Right cardiac atrium (tissue), 5 donors: ENCODE results near the gene GRID2. TPM values are rescaled to one million over a fixed set of nuclear protein-coding genes. Genes with fewer than 3 reads are reported as not detected.

Experiments
- ATAC-seq, 2 donors: fragments of 200-7000 bp; cut with Tn5 transposase; one replicate each; pipeline versions ENCODE4 v1.8.0 to v1.9.1; 2020; ENCODE audit warnings: moderate library complexity in 2 of 2, mild to moderate bottlenecking in 1 of 2
- DNase-seq, 3 donors: peaks; one replicate each; pipeline ENCODE4 v3.0.0-alpha.2; 2020
- H3K27ac ChIP-seq: one replicate; pipeline ENCODE4 v1.5.1; 2013; ENCODE audit warnings: mild to moderate bottlenecking, low read length, control low read depth, moderate library complexity
- H3K27me3 ChIP-seq: one replicate; pipeline ENCODE4 v1.6.1; 2013; ENCODE audit not compliant: control insufficient read depth, insufficient read depth
- H3K4me1 ChIP-seq: one replicate; pipeline ENCODE4 v1.6.1; 2013; ENCODE audit warnings: low read length; ENCODE audit not compliant: control insufficient read depth, insufficient read depth
- H3K4me3 ChIP-seq: one replicate; pipeline ENCODE4 v1.5.1; 2013; ENCODE audit warnings: low read length, control low read depth
- H3K9me3 ChIP-seq: one replicate; pipeline ENCODE4 v1.6.1; 2013; ENCODE audit warnings: low read length; ENCODE audit not compliant: control insufficient read depth
- WGBS: extraction: QIAGEN DNeasy Blood & Tissue Kit; methylation state at CpG from one replicate; pipeline ENCODE4 v1.1.7; 2013; 5-methylcytosine and 5-hydroxymethylcytosine counted together
- intact Hi-C, 4 donors: fragments of 100-400 bp; cut with DNase I; formaldehyde crosslinking; loops; one replicate each; pipeline versions ENCODE4 v1.11.0 to v1.14.0; 2022 to 2023
- polyA plus RNA-seq: library from polyadenylated mRNA; stranded (reverse); fragments of 200-250 nt; gene quantifications from one replicate; pipeline ENCODE4 v1.2.3, GENCODE V29; 2013
- total RNA-seq, 4 donors: library from RNA; stranded (reverse); fragmentation: NEBNext Ultra II Directional; extraction: Animal tissue kit (Norgen Biotek cat#: 25700); gene quantifications; one replicate each; pipeline ENCODE4 v1.2.1, GENCODE V29; 2021
- donor health status: healthy with polysubstance abuse.
- donor health status: DM: no; HTN: yes; CAD: no.
- donor health status: DM: no; HTN: no; CAD: no.
- donor health status: DM: no; HTN: yes; CAD: no; lungs with severe emphysema.
- donor health status: DM: yes; HTN: yes; CAD: no.

Gene GRID2
- total and polyA plus RNA-seq, 5 donors: 0.09 to 1.0 (median 0.47) TPM

DNA sequence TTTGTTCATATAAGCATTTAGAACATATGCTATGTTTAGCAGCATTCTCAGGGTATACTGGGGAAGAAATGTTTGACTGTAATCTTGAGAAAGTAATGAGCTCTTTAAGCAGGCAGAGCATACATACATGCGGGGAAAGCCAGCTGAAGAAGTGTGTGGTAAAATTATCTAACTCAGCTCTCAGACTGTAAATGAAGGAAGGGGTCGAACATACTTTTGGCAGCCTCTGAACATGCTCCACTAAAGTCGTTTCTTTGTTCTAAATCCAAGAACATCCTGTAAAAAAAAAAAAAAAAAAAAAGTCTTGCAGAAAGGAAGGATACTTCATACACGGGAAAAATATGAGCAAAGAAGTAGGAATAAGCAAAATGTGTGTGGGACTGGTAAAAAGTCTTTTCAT lies 224.8 kb downstream of the GRID2 start:
- intact Hi-C loops: no loop called here
- WGBS: 31% methylated on average over 4 of the region's 4 CpGs
- H3K4me1 ChIP-seq: no peaks in the 10 kb centered on the region
- no peaks in the 10 kb centered on the region for H3K9me3 ChIP-seq
- no peaks in the 10 kb centered on the region for H3K27me3 ChIP-seq
- ATAC-seq (no peak), DNase-seq (no peak)
- no peak overlapping the region for H3K27ac ChIP-seq
- H3K4me3 ChIP-seq: no peak overlapping the region

DNA sequence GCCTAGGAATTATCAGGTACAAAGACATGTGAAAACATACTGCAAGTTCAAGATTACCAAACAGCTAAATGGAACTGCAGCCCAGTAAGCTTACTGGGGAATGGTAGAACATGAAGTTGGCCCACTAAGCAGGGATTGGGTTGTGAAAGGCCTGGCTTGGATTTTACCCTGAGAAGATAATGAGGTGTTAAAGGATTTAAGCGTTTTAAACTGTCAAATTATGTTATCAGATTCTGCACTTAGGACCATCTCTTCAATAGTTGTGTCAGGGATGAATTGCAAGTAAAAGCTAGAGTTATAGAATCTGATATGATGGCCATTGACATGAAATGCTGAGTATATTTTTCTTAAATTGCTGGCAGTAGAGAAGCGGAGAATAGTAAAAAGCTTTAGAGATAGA lies 225.7 kb downstream of the GRID2 start:
- DNase-seq (no peak), ATAC-seq (no peak)
- Histone ChIP-seq H3K27ac (no peak overlapping the region), H3K4me3 (no peak overlapping the region), H3K9me3 (no peaks in the 10 kb centered on the region), H3K4me1 (no peaks in the 10 kb centered on the region), H3K27me3 (no peaks in the 10 kb centered on the region)
- intact Hi-C loops: no loop called here
- WGBS: 75% methylated on average over 2 of the region's 2 CpGs

DNA sequence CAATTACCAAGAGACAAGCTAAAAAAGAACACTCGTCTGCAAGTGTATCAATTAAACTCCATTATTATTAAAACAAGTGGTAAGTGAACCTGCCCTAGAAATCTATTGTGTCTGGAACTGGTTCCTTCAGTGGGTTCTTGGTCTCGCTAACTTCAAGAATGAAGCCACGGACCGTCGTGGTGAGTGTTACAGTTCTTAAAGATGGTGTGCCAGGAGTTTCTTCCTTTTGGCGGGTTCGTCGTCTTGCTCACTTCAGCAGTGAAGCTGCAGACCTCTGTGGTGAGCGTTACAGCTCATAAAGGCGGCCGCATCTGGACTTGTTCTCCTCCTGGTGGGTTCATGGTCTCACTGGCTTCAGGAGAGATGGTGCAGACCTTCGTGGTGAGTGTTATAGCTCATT lies 231.8 kb downstream of the GRID2 start:
- DNase-seq: no peak
- ATAC-seq: no peak
- H3K27me3 ChIP-seq: no peaks in the 10 kb centered on the region
- H3K4me1 ChIP-seq: no peaks in the 10 kb centered on the region
- no peak overlapping the region for H3K4me3 ChIP-seq
- 92% methylated on average over 12 of the region's 12 CpGs for WGBS
- no peaks in the 10 kb centered on the region for H3K9me3 ChIP-seq
- intact Hi-C loops: no loop called here
- H3K27ac ChIP-seq: no peak overlapping the region

DNA sequence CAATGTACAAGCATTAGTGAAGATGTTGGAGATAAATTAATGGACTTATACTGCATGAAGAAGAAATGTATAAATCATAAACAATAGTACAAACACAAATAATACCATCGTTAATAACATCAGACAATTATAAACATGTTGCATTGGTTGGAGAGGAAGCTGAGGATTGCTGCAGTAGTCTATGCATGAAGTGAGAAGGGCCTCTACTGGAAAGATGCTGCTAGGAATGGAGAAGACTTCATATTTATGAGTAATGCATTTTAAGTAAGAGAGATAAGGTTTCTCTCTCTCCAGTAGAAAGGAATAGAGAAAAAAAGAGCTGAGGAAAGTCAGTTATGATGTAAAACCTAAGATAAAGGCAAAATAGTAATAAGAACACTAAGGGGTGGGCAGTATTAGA lies 247.8 kb downstream of the GRID2 start:
- 53% methylated on average over 1 of the region's 1 CpG for WGBS
- DNase-seq (no peak), ATAC-seq (no peak)
- H3K9me3 ChIP-seq: no peaks in the 10 kb centered on the region
- intact Hi-C loops: no loop called here
- no peak overlapping the region for H3K4me3 ChIP-seq
- H3K27me3 ChIP-seq: no peaks in the 10 kb centered on the region
- H3K27ac ChIP-seq: no peak overlapping the region
- no peaks in the 10 kb centered on the region for H3K4me1 ChIP-seq

DNA sequence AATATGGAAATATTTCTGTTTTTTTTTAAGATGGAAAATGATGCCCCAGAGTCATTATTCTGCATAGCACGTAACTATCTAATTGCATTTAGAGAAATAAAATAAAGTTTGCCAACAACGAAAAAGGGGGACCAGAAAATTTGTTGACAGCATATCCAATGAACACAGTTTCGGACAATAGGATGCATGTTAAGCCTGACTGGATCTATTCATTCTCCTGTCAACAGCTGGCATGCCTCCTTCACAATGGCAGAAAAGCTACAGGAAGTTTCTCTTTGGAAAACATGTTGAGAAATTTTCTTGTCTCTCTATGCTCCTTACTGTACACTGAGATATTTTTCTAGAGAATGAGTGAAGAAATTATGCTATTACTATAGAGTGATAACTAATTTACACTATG lies 262.5 kb downstream of the GRID2 start:
- intact Hi-C loops: no loop called here
- WGBS: 62% methylated on average over 3 of the region's 3 CpGs
- Histone ChIP-seq H3K4me3 (no peak overlapping the region), H3K4me1 (no peaks in the 10 kb centered on the region), H3K9me3 (no peaks in the 10 kb centered on the region), H3K27me3 (no peaks in the 10 kb centered on the region), H3K27ac (no peak overlapping the region)
- no peak for DNase-seq
- no peak for ATAC-seq

DNA sequence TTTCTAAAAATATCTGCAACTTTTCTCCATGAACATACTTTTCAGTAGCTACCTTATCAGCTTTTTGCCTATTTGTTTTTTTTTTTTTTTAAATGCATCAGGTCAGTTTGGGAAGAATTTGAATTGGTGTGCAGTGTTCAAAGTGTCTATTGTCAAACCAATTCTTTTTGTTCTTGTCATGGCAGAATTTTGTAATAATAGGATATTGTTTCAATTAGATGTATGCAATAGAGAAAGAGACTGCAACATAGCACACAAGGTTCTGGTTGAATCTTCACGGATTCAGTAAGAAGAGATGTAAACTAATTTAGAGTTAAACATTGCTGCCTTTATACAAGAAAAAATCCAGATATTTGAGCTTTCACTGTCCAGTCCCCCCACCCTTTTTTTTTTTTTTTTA lies 277.1 kb downstream of the GRID2 start:
- Histone ChIP-seq H3K27me3 (no peaks in the 10 kb centered on the region), H3K27ac (no peak overlapping the region), H3K9me3 (no peaks in the 10 kb centered on the region), H3K4me3 (no peak overlapping the region), H3K4me1 (no peaks in the 10 kb centered on the region)
- intact Hi-C loops: no loop called here
- 80% methylated on average over 1 of the region's 1 CpG for WGBS
- DNase-seq: no peak
- no peak for ATAC-seq

DNA sequence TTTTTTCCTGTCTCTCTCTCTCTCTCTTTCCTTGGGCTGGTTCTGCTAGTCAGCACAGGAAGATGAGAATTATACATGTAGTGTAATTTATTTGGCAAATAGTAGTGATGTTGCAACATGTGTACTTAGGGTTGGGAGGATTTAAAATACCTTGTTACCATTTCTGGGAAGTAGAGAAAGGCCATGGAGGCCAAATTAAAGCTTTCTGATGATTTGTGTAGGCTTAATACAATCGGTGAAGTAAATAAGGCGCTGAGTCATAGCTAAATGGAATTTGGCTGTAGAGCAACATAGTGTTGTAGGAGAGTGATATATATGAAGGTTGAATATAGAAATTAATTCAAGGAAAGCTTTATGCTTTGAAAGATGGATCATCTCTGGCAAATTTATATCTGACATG lies 295.3 kb downstream of the GRID2 start:
- no peak overlapping the region for H3K4me3 ChIP-seq
- 89% methylated on average over 2 of the region's 2 CpGs for WGBS
- H3K27ac ChIP-seq: no peak overlapping the region
- no peaks in the 10 kb centered on the region for H3K27me3 ChIP-seq
- no peaks in the 10 kb centered on the region for H3K9me3 ChIP-seq
- no peak for ATAC-seq
- no peaks in the 10 kb centered on the region for H3K4me1 ChIP-seq
- DNase-seq: no peak
- intact Hi-C loops: no loop called here

DNA sequence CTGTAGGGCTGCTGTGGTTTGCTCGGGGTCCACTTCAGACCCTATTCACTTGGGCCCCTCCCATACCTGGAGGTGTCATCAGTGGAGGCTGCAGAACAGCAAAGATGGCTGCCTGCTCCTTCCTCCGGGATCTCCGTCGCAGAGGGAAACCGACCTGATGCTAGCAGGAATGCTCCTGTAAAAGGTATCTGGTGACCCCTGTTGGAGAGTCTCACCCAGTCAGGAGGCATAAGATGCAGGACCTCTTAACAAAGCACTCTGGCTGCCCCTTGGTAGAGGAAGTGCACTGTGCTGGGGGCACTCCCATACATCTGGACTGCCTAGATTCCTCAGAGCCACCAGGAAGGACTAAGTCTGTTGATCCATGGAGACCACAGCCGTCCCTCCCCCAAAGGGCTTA lies 296.9 kb downstream of the GRID2 start:
- 85% methylated on average over 6 of the region's 6 CpGs for WGBS
- DNase-seq (no peak), ATAC-seq (no peak)
- Histone ChIP-seq H3K27me3 (no peaks in the 10 kb centered on the region), H3K27ac (no peak overlapping the region), H3K4me3 (no peak overlapping the region), H3K4me1 (no peaks in the 10 kb centered on the region), H3K9me3 (no peaks in the 10 kb centered on the region)
- intact Hi-C loops: no loop called here

DNA sequence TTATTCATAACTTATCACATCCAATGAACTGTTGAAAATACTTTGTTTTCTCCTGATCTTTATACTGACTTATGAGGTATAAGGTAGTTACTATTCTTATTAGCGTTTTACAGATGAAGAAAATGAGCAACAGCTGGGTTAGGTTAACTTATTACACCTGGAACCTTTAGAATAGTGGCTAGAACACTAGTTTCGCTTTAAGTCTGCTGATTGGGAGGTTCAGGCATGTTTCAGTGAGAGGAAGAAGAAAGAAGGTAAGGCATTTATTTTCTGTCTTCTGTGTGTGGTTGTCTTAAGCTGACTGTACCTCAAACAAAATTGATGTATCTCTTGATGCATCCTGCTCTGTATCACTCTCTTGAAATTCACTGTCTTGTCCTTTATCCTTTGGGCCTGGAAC lies 302.5 kb downstream of the GRID2 start:
- Histone ChIP-seq H3K27ac (no peak overlapping the region), H3K9me3 (no peaks in the 10 kb centered on the region), H3K27me3 (no peaks in the 10 kb centered on the region), H3K4me3 (no peak overlapping the region), H3K4me1 (no peaks in the 10 kb centered on the region)
- intact Hi-C loops: no loop called here
- ATAC-seq (no peak), DNase-seq (no peak)
- WGBS: 84% methylated on average over 2 of the region's 2 CpGs

DNA sequence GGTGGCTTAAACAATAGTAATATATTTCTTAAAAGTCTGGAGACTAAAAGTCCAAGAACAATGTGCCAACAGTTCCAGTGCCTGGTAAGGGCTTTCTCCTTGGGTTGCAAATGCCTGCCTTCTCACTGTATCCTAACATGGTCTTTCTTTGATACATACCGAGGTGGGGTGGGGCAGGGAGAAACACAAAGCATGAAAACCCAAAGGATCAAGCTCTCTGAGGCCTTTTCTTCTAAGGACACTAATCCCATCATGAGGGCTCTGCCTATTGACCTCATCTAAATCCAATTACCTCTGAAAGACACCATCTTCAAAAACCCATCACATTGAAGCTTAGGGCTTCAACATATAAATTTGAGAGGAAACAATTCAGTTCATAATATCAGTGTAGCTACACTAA lies 311.3 kb downstream of the GRID2 start:
- DNase-seq (no peak), ATAC-seq (no peak)
- no peaks in the 10 kb centered on the region for H3K9me3 ChIP-seq
- 68% methylated on average over 1 of the region's 1 CpG for WGBS
- no peaks in the 10 kb centered on the region for H3K4me1 ChIP-seq
- H3K4me3 ChIP-seq: no peak overlapping the region
- H3K27ac ChIP-seq: no peak overlapping the region
- no peaks in the 10 kb centered on the region for H3K27me3 ChIP-seq
- intact Hi-C loops: no loop called here

DNA sequence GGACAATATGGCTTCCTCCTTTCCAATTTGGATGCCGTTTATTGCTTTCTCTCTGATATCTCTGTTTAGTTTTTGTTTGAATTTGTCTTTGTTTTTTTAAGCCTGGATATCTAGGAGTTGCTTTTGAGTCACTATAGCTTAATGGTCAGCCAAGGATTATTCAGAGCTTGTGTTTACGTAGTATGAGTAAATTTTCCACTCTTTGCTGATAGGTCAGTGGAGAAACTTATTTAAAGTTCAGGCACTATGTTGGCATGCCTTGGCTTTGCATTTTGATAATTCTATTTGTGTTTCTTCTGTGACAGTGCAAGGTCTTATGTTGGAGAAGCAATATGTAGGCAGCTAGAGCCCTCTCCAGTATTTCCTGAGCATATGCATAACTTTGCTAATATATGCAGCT lies 315.2 kb downstream of the GRID2 start:
- Histone ChIP-seq H3K9me3 (no peaks in the 10 kb centered on the region), H3K27ac (no peak overlapping the region), H3K27me3 (no peaks in the 10 kb centered on the region), H3K4me1 (no peaks in the 10 kb centered on the region), H3K4me3 (no peak overlapping the region)
- ATAC-seq (no peak), DNase-seq (no peak)
- intact Hi-C loops: no loop called here
- 59% methylated on average over 2 of the region's 2 CpGs for WGBS

DNA sequence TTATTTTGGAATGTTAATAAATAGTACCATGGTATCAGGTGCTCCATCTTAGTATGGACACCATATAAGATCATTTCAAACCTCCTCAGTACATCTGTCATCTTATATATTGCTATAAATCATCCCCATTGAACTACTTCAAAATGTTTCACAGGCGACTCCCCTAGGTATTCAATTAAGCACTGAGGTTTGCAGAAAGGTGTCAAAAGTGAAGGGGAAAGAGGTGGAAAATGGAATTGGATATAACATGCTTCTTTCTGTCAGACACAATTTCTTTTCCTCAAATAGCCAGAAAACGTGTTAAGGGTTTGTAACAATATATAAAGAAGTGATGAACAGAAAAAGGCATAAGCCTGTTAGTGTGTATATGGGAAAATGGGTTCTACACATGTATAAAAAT lies 325.5 kb downstream of the GRID2 start:
- Histone ChIP-seq H3K9me3 (no peaks in the 10 kb centered on the region), H3K27ac (no peak overlapping the region), H3K4me3 (no peak overlapping the region), H3K4me1 (no peaks in the 10 kb centered on the region), H3K27me3 (no peaks in the 10 kb centered on the region)
- DNase-seq (no peak), ATAC-seq (no peak)
- 84% methylated on average over 2 of the region's 2 CpGs for WGBS
- intact Hi-C loops: no loop called here
